Fibroblast of the aortic adventitia (primary cell): ENCODE results near the gene CD2AP. TPM values are rescaled to one million over a fixed set of nuclear protein-coding genes. Genes with fewer than 3 reads are reported as not detected.

Experiments
- DNase-seq: peaks from one replicate; pipeline ENCODE4 v3.0.0-alpha.2; 2010; ENCODE audit warnings: low read depth
- H3K4me3 ChIP-seq: 2 replicates; pipeline ENCODE4 v1.5.1; 2011; ENCODE audit warnings: low read depth, mild to moderate bottlenecking, control low read depth, low read length, moderate library complexity
- total RNA-seq: library from RNA; depleted of rRNA; stranded (reverse); fragments of >200 nt; gene quantifications from 2 replicates; pipeline ENCODE4 v1.2.3, GENCODE V29; 2012; ENCODE audit warnings: low replicate concordance
- TF ChIP-seq, protein P1 (sequence below): IDR thresholded peaks from 2 replicates; pipeline ENCODE4 v1.5.1; 2011; ENCODE audit warnings: mild to moderate bottlenecking, low read length, control low read depth, inconsistent platforms; ENCODE audit not compliant: insufficient read depth

The CD2AP gene
- total RNA-seq, 1 donor, result 33.3 TPM

DNA sequence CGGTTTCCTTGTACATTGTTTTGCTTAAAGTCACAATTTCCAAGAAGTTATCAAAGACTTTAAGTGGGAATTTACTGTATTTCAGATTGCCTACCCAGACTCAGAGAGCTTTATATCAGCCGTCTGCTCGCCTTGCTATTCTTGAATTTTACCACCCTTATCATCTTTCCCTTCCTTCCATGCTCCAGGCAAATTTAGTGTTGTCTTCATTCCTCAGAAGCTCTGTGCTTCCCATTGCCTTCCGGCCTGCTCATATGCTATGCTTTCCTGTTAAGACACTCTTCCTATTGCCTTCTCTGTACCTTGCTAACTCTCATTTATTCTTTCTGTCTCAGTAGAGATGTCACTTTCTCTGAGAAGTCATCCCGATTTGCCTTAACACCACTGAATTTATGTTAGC lies 52.1 kb downstream of the CD2AP start:
- TF ChIP-seq, protein P1, sequence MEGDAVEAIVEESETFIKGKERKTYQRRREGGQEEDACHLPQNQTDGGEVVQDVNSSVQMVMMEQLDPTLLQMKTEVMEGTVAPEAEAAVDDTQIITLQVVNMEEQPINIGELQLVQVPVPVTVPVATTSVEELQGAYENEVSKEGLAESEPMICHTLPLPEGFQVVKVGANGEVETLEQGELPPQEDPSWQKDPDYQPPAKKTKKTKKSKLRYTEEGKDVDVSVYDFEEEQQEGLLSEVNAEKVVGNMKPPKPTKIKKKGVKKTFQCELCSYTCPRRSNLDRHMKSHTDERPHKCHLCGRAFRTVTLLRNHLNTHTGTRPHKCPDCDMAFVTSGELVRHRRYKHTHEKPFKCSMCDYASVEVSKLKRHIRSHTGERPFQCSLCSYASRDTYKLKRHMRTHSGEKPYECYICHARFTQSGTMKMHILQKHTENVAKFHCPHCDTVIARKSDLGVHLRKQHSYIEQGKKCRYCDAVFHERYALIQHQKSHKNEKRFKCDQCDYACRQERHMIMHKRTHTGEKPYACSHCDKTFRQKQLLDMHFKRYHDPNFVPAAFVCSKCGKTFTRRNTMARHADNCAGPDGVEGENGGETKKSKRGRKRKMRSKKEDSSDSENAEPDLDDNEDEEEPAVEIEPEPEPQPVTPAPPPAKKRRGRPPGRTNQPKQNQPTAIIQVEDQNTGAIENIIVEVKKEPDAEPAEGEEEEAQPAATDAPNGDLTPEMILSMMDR, result no peak
- DNase-seq, result no peak
- H3K4me3 ChIP-seq, result no peak overlapping the region

DNA sequence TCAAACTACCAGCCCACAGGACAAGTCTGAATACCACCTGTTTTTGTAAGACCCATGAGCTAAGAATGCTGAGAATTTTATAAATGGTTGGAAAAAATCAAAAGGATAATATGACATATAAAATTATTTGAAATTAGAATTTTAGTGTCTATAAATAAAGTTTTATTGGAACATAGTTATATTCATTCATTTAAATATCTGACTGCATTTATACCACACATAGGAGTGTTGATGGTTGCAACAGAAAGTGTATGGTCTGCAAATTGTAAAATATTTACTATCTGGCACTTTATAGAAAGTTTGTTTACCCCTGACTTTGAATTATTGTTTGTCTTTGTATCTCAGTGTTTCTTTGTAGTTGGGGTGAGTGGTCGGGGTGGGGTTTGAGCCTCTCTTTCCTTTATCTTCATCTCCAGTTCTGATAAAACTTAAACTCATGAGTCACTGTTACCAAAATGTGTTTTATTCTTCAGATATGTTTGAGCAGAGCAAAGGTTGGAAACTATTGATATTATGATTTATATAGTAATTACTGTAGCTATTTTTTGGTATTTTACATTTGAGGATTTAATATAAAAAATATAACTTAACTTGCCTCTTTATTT lies 55.5 kb downstream of the CD2AP start:
- no peak for DNase-seq
- H3K4me3 ChIP-seq, result no peak overlapping the region
- TF ChIP-seq, protein P1, result no peak

DNA sequence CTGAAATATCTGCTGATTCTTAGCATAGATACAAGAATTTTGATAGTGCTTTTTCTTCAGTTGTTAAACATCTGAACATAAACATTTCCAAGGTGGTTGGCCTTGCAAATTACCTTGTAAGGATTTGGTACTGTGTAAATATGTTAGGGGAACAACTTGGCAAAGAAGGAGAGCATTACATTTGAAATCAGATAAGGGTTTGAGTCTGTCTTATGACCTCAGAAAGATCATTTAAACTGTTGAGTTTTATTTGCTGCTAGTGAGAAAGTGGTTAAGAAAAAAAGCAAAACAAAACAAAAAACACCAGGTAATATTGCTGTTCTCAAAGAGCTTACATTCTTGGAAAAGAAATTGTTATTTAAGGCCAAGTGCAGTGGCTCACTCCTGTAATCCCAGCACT lies 56.5 kb downstream of the CD2AP start:
- H3K4me3 ChIP-seq, result no peak overlapping the region
- no peak for DNase-seq
- TF ChIP-seq, protein P1, result no peak

DNA sequence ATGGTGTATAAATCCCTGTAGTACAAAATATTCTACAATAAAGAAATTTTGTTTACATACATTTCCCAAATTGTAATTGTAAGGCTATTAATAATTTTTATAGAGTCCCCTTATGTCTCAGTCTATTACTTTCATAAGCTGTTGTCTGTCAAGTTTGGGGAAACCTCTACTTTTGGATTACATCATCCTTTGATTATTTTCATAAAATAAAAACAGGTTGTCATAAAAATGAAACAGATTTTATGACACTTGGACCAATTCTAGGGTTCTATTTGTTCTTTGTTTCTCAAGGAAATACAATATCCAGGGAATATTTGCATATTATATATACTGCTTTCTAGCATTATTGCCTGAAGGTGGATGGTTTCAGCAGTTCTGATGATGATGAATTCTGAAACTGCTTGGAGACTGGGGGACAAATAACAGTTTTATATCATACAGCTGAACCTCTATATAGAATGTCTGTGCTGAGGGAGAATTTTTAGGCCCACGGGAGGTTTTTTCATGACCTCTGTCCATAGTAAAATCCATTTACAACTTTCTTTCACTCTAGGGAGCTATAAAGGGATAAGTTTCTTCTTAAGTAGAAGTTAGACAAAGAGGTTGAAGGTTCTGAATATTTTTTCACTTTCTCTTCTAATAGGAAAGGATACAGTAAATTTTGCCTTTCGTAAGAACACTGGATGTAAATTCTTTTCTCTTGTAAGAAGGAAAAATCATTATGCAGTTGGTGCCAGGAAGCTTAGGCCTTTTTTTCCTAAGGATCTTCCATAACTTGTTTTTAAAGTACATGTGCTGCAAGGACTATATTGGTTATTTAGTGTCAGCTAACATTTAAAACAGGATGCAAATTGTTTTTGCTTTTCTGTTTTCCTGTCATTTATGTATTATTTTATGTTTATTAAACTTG lies 58.0 kb downstream of the CD2AP start:
- H3K4me3 ChIP-seq, result no peak overlapping the region
- TF ChIP-seq, protein P1, result no peak
- DNase-seq, result no peak

DNA sequence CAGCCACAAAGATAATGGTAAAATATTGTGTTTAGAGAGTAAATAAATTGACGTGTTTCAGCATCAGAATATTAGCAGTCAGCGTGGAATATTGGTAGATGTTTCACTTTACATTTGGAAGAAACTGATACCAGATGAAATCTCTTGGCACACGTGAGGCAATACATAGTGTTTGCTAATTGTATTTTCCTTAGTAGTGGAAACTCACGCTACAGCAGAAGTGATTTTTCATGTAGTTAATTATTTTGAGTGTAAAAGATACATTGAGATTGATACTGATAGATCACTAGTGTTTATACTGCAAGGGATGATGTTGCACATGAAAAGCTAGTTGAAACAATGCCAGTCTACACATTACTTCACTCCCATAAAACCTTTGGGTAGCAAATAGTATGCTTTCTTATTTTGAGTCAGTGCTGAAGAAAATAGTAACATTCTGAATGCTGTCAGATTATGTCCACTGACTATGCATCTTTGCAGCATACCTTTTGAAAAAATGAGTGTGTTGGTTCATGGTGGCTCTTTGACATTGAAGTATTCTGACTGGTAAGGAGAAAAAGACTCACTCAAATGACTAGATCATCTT lies 59.3 kb downstream of the CD2AP start:
- no peak for DNase-seq
- H3K4me3 ChIP-seq, result no peak overlapping the region
- TF ChIP-seq, protein P1, result no peak

DNA sequence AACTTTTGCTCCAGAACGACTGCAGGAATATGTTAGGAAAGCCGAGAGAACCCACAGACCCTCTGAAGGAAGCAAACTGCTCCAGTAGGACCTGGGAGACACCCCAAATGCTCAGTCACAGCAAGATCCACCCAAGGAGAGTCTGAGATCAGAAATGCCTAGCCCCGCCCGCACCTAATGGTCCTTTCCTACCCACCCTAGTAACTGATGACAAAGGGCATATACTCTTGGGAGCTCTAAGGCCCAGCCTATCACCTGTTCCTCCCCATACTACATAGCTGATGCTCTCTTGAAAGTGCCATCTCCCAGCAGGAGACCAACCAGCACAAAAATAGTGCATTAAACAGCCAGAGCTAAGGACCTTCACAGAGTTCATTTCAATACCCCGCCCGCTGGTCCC lies 67.6 kb downstream of the CD2AP start:
- TF ChIP-seq, protein P1, result no peak
- no peak for DNase-seq
- no peak overlapping the region for H3K4me3 ChIP-seq
